Measurements from ENCODE around the gene WWC2.

- TF ChIP-seq CTCF (IDR thresholded peaks at IDR 0.05), result no peak
- no peak for TF ChIP-seq POLR2A (IDR thresholded peaks at IDR 0.05)
Observed at GRCh38 chr4:183185018-183185417, 86.0 kb downstream of the WWC2 start.
